Stimulated activated CD8-positive, alpha-beta memory T cell treated with anti-CD3 and anti-CD28 coated beads, Interleukin-12 subunit alpha, Interleukin-12 subunit beta, amount 100 ng/mL, for 24 hours (primary cell): ENCODE measurements around the gene TIRAP.

Source experiments
- DNase-seq: peaks from one replicate; pipeline ENCODE4 v3.0.0-alpha.2; 2020; ENCODE audit errors: extremely low read depth

The TIRAP gene

GRCh38 chr11:126322996-126323395 lies 40.1 kb downstream of the TIRAP start:
- no peak for DNase-seq

GRCh38 chr11:126327281-126328000 lies 44.5 kb downstream of the TIRAP start:
- DNase-seq = no peak

GRCh38 chr11:126328001-126328390 lies 45.1 kb downstream of the TIRAP start:
- DNase-seq = no peak

GRCh38 chr11:126328444-126328843 lies 45.6 kb downstream of the TIRAP start:
- DNase-seq = no peak

GRCh38 chr11:126328938-126329643 lies 46.2 kb downstream of the TIRAP start:
- DNase-seq = no peak

GRCh38 chr11:126329644-126330211 lies 46.8 kb downstream of the TIRAP start:
- no peak for DNase-seq

- DNase-seq = no peak
Measured at GRCh38 chr11:126331286-126331685, 48.4 kb downstream of the TIRAP start.

- DNase-seq = no peak
Measured at GRCh38 chr11:126332221-126332711, 49.4 kb downstream of the TIRAP start.

GRCh38 chr11:126333142-126333541 lies 50.2 kb downstream of the TIRAP start:
- no peak for DNase-seq

GRCh38 chr11:126334659-126335462 lies 52.0 kb downstream of the TIRAP start:
- no peak for DNase-seq

- no peak for DNase-seq
Measured at GRCh38 chr11:126335463-126335760, 52.5 kb downstream of the TIRAP start.

- no peak for DNase-seq
Measured at GRCh38 chr11:126336138-126336541, 53.2 kb downstream of the TIRAP start.

GRCh38 chr11:126336671-126337101 lies 53.8 kb downstream of the TIRAP start:
- no peak for DNase-seq

- DNase-seq = no peak
Measured at GRCh38 chr11:126337126-126337473, 54.2 kb downstream of the TIRAP start.

GRCh38 chr11:126337474-126338241 lies 54.8 kb downstream of the TIRAP start:
- no peak for DNase-seq

GRCh38 chr11:126338346-126339055 lies 55.6 kb downstream of the TIRAP start:
- no peak for DNase-seq

GRCh38 chr11:126339073-126339862 lies 56.4 kb downstream of the TIRAP start:
- no peak for DNase-seq

GRCh38 chr11:126339863-126340434 lies 57.1 kb downstream of the TIRAP start:
- no peak for DNase-seq

- no peak for DNase-seq
Measured at GRCh38 chr11:126340960-126341606, 58.2 kb downstream of the TIRAP start.
